NCI-H774 (cell line): ENCODE data around the gene ZHX3.

Source experiments
- DNase-seq: peaks from one replicate; lab custom pipeline; 2025; lab: John Stamatoyannopoulos, UW

The ZHX3 gene

GRCh38 chr20:41191562-41192500 is 125.7 kb downstream of the ZHX3 start:
- DNase-seq, result no peak

DNA sequence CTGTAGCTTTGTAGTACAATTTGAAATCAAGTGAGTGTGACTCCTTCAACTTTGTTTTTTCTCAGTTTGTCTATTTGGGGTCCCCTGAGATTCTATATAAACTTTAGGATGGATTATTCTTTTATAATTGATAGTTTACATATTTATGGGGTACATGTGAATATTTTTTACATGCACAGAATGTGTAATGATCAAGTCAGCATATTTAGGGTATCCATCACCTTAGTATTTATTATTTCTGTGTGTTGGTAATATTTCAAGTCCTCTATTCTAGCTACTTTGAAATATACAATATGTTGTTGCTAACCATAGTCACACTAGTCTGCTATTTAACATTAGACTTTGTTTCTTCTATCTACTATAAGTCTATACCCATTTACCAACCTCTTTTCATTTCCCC is 129.9 kb downstream of the ZHX3 start:
- no peak for DNase-seq

- no peak for DNase-seq
Measured at GRCh38 chr20:41185013-41185757, 132.3 kb downstream of the ZHX3 start.

GRCh38 chr20:41183831-41184230 is 133.7 kb downstream of the ZHX3 start:
- no peak for DNase-seq

DNA sequence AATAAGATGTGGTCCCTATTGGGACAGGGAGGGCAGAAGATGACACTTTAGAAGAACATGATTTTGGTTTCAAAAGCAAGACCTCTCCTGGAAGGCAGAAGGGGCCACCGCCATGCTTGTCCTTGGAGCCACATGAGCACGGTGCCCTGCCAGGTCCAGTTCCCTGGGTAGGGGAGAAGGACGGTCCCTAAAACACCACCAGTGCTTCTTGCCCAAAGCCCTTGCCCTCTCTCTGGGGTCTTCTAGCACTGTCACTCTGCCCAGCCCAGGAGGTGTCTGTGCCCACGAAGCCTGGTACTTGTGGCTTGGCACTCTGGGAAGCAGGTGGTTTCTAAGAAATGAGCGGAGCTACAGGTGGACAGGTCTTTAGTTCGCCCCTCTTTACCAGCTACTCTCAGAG is 134.1 kb downstream of the ZHX3 start:
- no peak for DNase-seq

DNA sequence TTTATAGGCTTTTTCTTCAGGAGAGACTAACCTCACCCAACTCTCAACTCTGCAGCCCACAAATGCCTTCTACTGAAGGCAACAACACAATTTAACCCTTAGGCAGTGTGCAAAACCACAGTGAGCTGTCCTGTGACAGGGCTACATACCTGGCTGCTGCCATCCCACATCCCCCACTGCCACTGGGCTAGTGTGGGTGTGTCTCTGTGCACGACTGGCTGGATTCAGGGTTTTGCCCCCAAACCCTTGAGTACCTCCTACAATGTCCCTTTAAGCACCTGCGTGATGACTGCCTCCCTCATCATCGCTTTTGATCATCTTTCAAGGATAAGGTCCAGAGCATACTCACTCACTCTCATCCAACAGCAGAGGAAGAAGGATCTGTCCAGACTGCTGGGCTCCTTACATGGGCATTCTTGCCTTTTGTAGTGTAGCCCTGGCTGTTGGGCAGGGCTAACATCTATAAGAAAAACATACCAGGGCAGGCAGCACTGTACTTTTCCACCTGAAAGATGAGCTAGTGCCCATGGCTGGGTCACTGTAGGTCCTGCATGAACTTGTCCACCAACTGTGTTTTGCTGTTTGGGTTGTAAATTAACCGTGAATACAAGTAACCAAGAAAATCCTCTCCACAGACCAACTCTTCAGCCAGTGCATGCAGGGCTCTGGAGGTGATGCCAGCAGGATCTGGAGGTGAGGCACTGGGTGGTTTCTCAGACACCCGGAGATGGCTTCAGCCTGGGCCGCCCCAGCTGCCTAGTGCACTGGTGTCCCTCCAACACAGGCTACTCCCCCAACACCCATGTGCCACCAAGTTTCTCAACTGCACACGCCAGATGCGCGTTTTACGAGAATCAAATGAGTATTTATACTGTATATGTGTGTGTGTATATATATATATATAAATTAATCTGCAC is 135.0 kb downstream of the ZHX3 start:
- DNase-seq, result no peak

DNA sequence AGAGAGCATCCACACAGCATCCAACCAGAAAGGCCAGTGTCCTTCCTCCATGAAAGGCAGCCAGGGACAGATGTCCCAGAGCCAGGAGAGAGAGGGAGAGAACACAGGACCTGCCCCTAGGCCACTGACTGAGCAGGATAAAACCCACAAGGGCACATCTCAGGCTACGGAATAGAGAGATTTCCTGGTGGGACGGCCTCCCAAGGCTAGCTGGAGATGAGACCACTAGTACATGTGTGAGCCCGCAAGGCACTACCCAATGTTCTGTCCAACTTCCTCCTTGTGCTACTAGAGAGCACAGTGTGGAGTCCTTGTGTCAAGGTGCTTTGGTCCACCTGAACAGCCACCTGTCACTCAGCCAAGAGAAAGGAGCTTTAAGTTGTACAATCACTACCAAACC is 136.0 kb downstream of the ZHX3 start:
- DNase-seq, result no peak

- no peak for DNase-seq
Measured at GRCh38 chr20:41180599-41181333, 136.8 kb downstream of the ZHX3 start.

GRCh38 chr20:41179961-41180360 is 137.6 kb downstream of the ZHX3 start:
- DNase-seq, result no peak

- no peak for DNase-seq
Measured at GRCh38 chr20:41178904-41179432, 138.6 kb downstream of the ZHX3 start.

- DNase-seq, result no peak
Measured at GRCh38 chr20:41178495-41178894, 139.0 kb downstream of the ZHX3 start.

DNA sequence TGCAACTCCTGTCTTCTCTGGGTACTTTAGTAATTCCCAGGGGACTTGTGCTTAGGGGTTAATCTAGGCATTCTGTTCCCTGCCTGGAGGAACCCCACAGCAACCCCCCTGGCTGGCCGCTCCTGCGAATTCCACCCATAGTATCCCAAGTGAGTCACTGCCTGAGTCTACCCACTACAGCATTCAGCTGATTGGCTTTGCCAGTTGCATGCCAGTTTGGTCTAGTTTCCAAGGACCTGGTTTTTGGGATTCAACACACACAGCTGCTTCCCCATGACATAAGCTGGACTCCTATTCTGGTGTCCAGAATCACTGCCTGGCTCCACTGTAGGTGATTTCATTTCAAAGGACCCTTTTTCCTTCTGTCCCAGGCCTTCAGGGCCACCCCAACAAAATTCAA is 139.9 kb downstream of the ZHX3 start:
- DNase-seq, result no peak

GRCh38 chr20:41176711-41177552 is 140.6 kb downstream of the ZHX3 start:
- DNase-seq, result no peak

- no peak for DNase-seq
Measured at GRCh38 chr20:41175727-41176330, 141.7 kb downstream of the ZHX3 start.

DNA sequence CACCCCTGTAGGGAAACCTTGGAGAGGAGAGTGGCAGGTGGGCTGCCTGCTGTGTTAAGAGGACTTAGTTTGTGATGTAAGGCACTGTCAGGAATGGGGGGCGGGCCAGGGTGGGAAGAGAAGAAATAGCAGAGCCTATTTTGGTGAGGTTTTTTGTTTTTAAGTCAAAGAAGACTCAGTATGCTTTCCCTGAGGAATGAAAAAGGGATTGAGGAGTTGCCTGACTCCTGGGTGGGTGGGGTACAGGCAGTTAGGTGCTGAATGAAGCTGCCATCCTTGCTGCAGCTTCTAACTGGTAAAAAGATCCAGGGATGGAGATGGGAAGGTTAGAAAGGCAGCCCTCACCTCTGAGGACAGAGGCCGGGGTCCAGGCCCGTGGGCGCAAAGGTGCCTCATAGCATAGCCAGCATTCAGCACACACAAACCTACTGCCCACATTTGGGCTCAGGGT is 142.3 kb downstream of the ZHX3 start:
- DNase-seq, result no peak

DNA sequence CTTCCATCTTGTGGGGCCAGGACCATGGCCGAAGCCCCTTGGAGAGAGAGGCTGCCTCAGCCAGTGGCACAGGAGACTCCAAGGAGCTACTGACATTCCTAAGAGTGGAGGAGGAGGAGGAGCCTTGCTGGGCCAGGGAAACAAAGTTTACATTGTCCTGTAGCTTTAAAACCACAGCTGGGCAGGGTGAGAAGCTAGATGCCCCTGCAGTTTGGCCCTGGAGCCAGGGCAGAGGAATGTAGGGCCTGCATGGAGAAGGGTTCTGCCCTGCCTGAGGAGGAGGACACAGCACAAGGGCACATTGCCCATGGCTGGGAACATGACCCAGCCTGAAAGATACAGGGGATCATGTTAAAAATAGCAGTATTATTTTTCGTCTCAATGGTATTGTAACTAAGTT is 142.7 kb downstream of the ZHX3 start:
- no peak for DNase-seq

- no peak for DNase-seq
Measured at GRCh38 chr20:41174373-41174772, 143.2 kb downstream of the ZHX3 start.

DNA sequence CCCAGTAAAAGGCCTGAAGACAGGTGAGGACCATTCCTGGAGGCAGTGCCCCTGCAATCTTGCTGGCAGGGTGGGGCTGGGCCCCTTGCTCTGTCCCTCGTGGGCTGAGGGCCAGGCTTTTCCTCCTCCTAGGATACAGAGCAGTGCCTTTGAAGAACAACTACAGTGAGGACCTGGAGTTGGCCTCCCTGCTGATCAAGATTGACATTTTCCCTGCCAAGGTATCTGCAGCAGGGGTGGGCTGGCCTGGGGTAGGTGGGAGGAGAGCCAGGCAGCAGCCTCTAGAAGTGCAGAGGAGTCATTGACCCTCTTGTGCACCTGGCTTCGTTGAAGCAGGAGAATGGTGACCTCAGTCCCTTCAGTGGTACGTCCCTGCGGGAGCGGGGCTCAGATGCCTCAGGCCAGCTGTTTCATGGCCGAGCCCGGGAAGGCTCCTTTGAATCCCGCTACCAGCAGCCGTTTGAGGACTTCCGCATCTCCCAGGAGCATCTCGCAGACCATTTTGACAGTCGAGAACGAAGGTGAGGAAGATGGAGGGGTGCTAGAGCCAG is 143.7 kb downstream of the ZHX3 start:
- DNase-seq, result no peak

- peak; percentile 15 for DNase-seq
Measured at GRCh38 chr20:41173161-41173721, 144.3 kb downstream of the ZHX3 start.
